Activated CD8-positive, alpha-beta memory T cell treated with anti-CD3 and anti-CD28 coated beads for 48 hours (primary cell): Measurements from ENCODE around the gene IFI30.
"Not testable (repeated sequence)": the region's sequence is repeated elsewhere in the genome, so short reads cannot be mapped to it uniquely, and the experiment has no call there.

Experiments
- DNase-seq, 3 experiments: peaks; one replicate each; pipeline ENCODE4 v3.0.0-alpha.2; 2020; ENCODE audit warnings: low read depth in 2 of 3, low spot score in 2 of 3

IFI30 gene

GRCh38 chr19:18202397-18202777, 28.8 kb downstream of the IFI30 start:
- DNase-seq = no peak

GRCh38 chr19:18202778-18203407, 29.3 kb downstream of the IFI30 start:
- DNase-seq = no peak

GRCh38 chr19:18203408-18203862, 29.8 kb downstream of the IFI30 start:
- no peak for DNase-seq

GRCh38 chr19:18203863-18204393, 30.3 kb downstream of the IFI30 start, which contains the start of gene RAB3A:
Gene RAB3A (minus strand): TSS chr19:18204042. CDS start chr19:18202740, 1,302 bp downstream.
- DNase-seq = peak; percentile 95 to 97 (median 95)

- DNase-seq = no peak
Measured at GRCh38 chr19:18204394-18205199, 31.0 kb downstream of the IFI30 start.

GRCh38 chr19:18205200-18205892, 31.7 kb downstream of the IFI30 start:
- no peak for DNase-seq

GRCh38 chr19:18206018-18206417, 32.4 kb downstream of the IFI30 start:
- DNase-seq = no peak

- DNase-seq = peak in 1 of 3 experiments; percentile 37
Measured at GRCh38 chr19:18208098-18208951, 34.7 kb downstream of the IFI30 start.

GRCh38 chr19:18209912-18210311, 36.3 kb downstream of the IFI30 start:
- not testable (repeated sequence) for DNase-seq

GRCh38 chr19:18211683-18212082, 38.1 kb downstream of the IFI30 start:
- DNase-seq = no peak

- no peak for DNase-seq
Measured at GRCh38 chr19:18214779-18215433, 41.3 kb downstream of the IFI30 start.

GRCh38 chr19:18216789-18217188, 43.2 kb downstream of the IFI30 start:
- no peak for DNase-seq

GRCh38 chr19:18218159-18218558, 44.5 kb downstream of the IFI30 start:
- DNase-seq = no peak

GRCh38 chr19:18218600-18218999, 45.0 kb downstream of the IFI30 start:
- no peak for DNase-seq

- DNase-seq = no peak
Measured at GRCh38 chr19:18219911-18220631, 46.5 kb downstream of the IFI30 start.

- no peak for DNase-seq
Measured at GRCh38 chr19:18220632-18221275, 47.1 kb downstream of the IFI30 start.

GRCh38 chr19:18221815-18222725, 48.5 kb downstream of the IFI30 start:
- no peak for DNase-seq
